SU-DHL-6 (cell line): ENCODE measurements around the gene SFXN2.

ENCODE experiments used
- H2AFZ ChIP-seq: fragments of 200-600 bp; sonication (generic); 2 replicates; pipeline ENCODE4 v1.6.1; 2014; ENCODE audit warnings: low read depth, mild to moderate bottlenecking, moderate library complexity, mixed read lengths, antibody characterized with exemption, low read length; ENCODE audit not compliant: severe bottlenecking
- H3F3A ChIP-seq: fragments of 200-600 bp; shearing (Covaris generic); 2 replicates; pipeline ENCODE4 v1.6.0; 2016; ENCODE audit warnings: antibody characterized with exemption, mild to moderate bottlenecking; ENCODE audit not compliant: insufficient read depth
- H3K27ac ChIP-seq: fragments of 200-600 bp; sonication (generic); 2 replicates; pipeline ENCODE4 v1.5.1; 2016; ENCODE audit warnings: low read depth, mild to moderate bottlenecking, low read length, moderate library complexity, mixed read lengths
- H3K27me3 ChIP-seq: fragments of 200-600 bp; sonication (generic), shearing (Covaris generic); 2 replicates; pipeline ENCODE4 v1.6.0; 2014; ENCODE audit warnings: mild to moderate bottlenecking, low read length
- H3K36me3 ChIP-seq: fragments of 200-600 bp; sonication (generic); 2 replicates; pipeline ENCODE4 v1.6.1; 2014; ENCODE audit warnings: mild to moderate bottlenecking, low read length, mixed read lengths
- H3K4me2 ChIP-seq: fragments of 300-600, 200-600 bp; shearing (Covaris generic), sonication (generic); 2 replicates; pipeline ENCODE4 v1.6.0; 2014; ENCODE audit warnings: low read length, low read depth, mild to moderate bottlenecking; ENCODE audit not compliant: poor library complexity, severe bottlenecking
- H3K4me3 ChIP-seq: fragments of 200-600 bp; sonication (generic); 2 replicates; pipeline ENCODE4 v1.5.1; 2014; ENCODE audit warnings: antibody characterized with exemption, low read length, mild to moderate bottlenecking, mixed read lengths; ENCODE audit not compliant: insufficient read depth, poor library complexity, severe bottlenecking
- H3K79me2 ChIP-seq: fragments of 200-600 bp; sonication (generic); 2 replicates; pipeline ENCODE4 v1.6.1; 2014; ENCODE audit warnings: mild to moderate bottlenecking, low read length, moderate library complexity; ENCODE audit not compliant: insufficient read depth
- H3K9ac ChIP-seq: fragments of 200-600 bp; sonication (generic); 2 replicates; pipeline ENCODE4 v1.7.0; 2014; ENCODE audit warnings: mild to moderate bottlenecking, low read length
- H3K9me2 ChIP-seq: fragments of 200-600 bp; sonication (generic); replicated peaks from 2 replicates; pipeline ENCODE4 v1.6.1; 2014; ENCODE audit warnings: low read length; ENCODE audit not compliant: insufficient read depth
- H3K9me3 ChIP-seq: fragments of 200-600 bp; sonication (generic); 2 replicates; pipeline ENCODE4 v1.6.1; 2014; ENCODE audit warnings: low read length, mixed read lengths; ENCODE audit not compliant: insufficient read depth
- H4K20me1 ChIP-seq: fragments of 200-600 bp; sonication (generic); 2 replicates; pipeline ENCODE4 v1.6.1; 2014; ENCODE audit warnings: low read depth, mild to moderate bottlenecking, antibody characterized with exemption, low read length, moderate library complexity, mixed read lengths
- CTCF ChIP-seq: fragments of 200-600 bp; sonication (generic); IDR thresholded peaks from one replicate; pipeline ENCODE4 v1.5.1; 2017; ENCODE audit warnings: antibody characterized with exemption, mild to moderate bottlenecking, low read length, moderate library complexity; ENCODE audit not compliant: insufficient read depth, poor library complexity, severe bottlenecking
- EZH2phosphoT487 ChIP-seq: fragments of 200-600 bp; sonication (generic), shearing (Covaris generic); conservative IDR thresholded peaks from 2 replicates; pipeline ENCODE4 v1.6.1; 2018; ENCODE audit warnings: mild to moderate bottlenecking, antibody characterized with exemption, low read length, moderate library complexity, mixed read lengths

Gene SFXN2

GRCh38 chr10:102674566-102674965 lies 39.9 kb upstream of the SFXN2 start:
- Histone ChIP-seq H3K27me3 (no peaks in the 10 kb centered on the region), H3K9ac (no peak overlapping the region), H3K9me3 (no peaks in the 10 kb centered on the region), H3K9me2 (no peaks in the 10 kb centered on the region), H3K27ac (no peak overlapping the region), H3F3A (no peaks in the 10 kb centered on the region), H3K36me3 (no peaks in the 10 kb centered on the region), H3K79me2 (no peaks in the 10 kb centered on the region), H3K4me3 (no peak overlapping the region), H4K20me1 (no peaks in the 10 kb centered on the region), H2AFZ (no peak overlapping the region), H3K4me2 (no peak overlapping the region)
- TF ChIP-seq CTCF: no peak
- TF ChIP-seq EZH2phosphoT487: no peak

- TF ChIP-seq CTCF (no peak), EZH2phosphoT487 (no peak)
- Histone ChIP-seq H3K9me2 (no peaks in the 10 kb centered on the region), H2AFZ (no peak overlapping the region), H3K27ac (no peak overlapping the region), H3K4me2 (no peak overlapping the region), H4K20me1 (no peaks in the 10 kb centered on the region), H3K36me3 (no peaks in the 10 kb centered on the region), H3K9ac (no peak overlapping the region), H3K27me3 (no peaks in the 10 kb centered on the region), H3F3A (no peaks in the 10 kb centered on the region), H3K4me3 (no peak overlapping the region), H3K79me2 (no peaks in the 10 kb centered on the region), H3K9me3 (no peaks in the 10 kb centered on the region)
Measured at GRCh38 chr10:102675011-102675665, 39.3 kb upstream of the SFXN2 start.

- Histone ChIP-seq H3K79me2 (no peaks in the 10 kb centered on the region), H3K27me3 (no peaks in the 10 kb centered on the region), H3K9ac (no peak overlapping the region), H3K9me2 (no peaks in the 10 kb centered on the region), H4K20me1 (no peaks in the 10 kb centered on the region), H3K4me2 (no peak overlapping the region), H3K27ac (no peak overlapping the region), H3F3A (no peaks in the 10 kb centered on the region), H3K9me3 (no peaks in the 10 kb centered on the region), H2AFZ (no peak overlapping the region), H3K4me3 (no peak overlapping the region), H3K36me3 (no peaks in the 10 kb centered on the region)
- TF ChIP-seq CTCF: no peak
- no peak for TF ChIP-seq EZH2phosphoT487
Measured at GRCh38 chr10:102675666-102676533, 38.5 kb upstream of the SFXN2 start.
